HG03097 (cell line): ENCODE results near the gene TRPV4.
"Not testable (repeated sequence)": the region's sequence is repeated elsewhere in the genome, so short reads cannot be mapped to it uniquely, and the experiment has no call there.

Source experiments
- ATAC-seq: cut with Tn5 transposase; IDR thresholded peaks from one replicate; pipeline ENCODE4 v1.9.1; 2021; ENCODE audit not compliant: unreplicated experiment, low FRiP score

TRPV4 gene

DNA sequence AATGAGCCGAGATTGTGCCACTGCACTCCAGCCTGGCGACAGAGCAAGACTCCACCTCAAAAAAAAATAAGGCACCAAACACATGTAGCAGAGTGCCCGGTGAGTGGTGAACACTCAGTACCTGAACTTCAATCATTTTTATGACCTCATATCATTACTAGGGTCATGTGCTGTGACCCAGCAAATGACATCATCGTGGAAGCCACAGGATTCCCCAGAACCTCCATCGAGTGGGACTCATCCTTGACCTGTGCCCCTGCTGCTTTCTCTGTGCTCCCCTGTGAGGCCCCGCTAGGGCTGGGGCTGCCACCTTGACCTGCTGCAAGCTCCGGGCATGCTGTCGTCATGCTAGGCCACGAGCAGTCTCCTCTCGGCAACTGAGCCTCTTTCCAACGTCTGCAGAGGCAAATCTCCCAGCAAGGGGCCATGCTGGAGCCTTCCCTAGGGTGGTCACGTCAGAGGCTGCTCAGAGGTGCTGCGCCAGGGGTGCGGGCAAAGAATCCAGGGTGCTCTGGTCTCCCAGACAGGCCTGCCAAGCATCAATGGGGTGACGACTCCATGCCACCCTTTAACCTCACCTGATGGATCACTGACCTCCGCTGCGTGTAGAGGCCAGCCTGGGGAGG is 28.6 kb upstream of the TRPV4 start:
- no peak for ATAC-seq

DNA sequence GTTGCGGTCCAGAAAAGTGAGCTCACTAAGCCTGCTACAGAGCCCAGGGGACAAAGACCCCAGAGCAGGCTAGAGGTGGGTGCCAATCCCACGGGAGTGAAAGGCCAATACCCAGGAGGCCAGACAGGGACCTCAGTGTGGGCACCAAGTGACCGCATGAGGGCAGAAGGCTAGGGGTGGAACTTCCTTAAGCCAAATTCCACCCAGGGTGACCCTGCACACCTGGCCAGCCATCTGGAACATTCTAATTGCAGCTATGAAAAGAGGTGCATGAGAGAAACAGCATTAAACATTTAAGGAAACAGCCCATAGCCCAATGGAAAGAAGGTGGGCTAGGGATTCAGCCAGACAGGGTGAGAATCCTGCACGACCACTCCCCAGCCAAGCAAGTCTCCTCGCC is 27.8 kb upstream of the TRPV4 start:
- ATAC-seq: no peak

DNA sequence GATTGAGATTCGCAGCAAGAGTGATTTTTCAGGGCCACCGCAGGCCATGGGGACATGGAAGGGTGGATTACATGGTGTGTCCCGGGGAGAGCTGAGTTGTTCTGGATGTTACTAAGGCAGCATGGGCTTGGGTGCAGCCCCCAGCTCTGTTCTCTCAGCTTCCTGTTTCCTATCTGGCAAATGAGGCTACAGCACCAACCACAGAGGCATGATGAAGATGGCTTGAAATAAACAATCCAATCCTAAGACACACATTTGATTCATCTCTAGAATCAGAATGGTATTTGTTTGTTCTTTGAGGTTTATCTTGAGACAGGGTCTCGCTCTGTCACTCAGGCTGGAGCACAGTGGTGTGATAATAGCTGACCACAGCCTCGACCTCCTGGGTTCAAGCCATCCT is 25.6 kb upstream of the TRPV4 start:
- ATAC-seq: no peak

DNA sequence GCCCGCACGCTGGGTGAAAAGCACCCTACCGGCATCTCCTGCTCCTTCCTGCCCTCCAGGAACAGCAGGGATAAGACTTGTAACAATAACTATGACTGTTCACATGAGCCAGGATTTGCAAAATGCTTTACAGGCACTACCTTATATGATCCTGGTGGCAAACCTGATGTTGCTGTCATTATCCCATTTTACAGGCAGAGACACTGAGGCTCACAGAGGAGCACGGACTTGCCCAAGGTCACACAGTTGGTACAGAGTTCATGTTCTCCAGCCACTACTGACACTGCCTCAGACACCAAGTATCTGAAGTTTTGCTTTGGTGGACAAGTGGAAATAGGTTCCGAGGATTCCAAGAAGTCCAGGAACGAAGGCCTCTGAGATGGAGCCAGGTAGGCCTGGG is 24.5 kb upstream of the TRPV4 start:
- no peak for ATAC-seq

DNA sequence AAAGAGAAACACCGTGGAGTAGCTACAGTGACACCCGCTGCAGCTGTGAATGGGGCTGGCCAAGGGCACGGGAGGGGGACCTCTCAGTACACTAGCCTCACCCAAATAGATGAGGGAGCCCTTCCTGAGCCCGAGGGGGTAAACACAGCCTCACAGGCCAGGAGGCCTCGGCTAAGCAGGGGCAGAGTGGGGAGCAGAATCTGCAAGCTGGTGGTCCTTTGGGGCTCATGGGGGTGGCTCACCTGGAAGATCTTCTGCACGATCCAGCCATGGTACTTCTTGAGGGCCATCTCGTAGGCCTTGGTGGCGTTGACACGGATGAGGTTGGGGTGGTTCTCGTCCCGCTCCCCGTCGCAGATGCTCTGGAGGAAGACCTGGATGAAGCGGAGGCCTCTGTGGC is 22.2 kb upstream of the TRPV4 start:
- ATAC-seq: no peak

DNA sequence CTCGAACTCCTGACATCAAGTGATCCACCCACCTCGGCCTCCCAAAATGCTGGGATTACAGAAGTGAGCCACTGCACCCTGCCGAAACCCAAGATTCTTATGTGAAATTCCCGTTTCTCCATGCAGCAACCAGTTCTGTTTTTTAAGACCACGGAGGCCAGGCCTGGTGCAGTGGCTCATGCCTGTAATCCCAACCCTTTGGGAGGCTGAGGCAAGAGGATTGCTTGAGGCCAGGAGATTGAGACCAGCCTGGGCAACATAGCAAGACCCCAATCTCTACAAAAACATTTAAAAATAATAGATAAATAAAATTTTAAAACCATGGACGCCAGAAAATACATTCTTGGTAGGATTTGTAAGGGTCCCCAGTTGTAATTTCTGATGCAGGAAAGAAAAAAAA is 17.3 kb upstream of the TRPV4 start:
- ATAC-seq: not testable (repeated sequence)

DNA sequence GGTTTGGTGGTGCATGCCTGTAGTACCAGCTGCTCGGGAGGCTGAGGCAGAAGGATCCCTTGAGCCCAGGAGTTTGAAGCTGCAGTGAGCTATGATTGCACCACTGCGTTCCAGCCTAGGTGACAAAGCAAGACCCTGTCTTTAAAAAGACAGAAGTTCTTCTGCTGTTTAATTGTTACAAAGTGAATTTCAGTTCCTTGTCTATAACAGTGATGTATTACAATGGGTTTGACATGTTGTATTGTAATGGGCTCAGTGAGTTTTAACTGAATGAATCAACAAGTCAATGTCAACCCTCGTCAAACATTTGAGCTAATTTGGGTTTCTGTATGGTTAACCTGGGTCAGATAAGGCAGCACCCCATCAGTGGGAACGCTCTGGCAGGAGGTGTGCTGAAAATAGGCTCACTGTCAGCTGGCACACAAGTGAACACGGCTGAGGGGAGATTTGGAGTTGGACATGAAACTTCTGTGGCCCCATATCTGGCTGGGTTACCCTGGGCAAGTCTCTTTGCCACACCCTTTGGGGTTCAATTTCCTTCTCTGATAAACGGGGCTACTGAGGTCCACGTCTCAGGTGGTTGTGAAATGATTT is 14.0 kb upstream of the TRPV4 start:
- ATAC-seq: no peak

DNA sequence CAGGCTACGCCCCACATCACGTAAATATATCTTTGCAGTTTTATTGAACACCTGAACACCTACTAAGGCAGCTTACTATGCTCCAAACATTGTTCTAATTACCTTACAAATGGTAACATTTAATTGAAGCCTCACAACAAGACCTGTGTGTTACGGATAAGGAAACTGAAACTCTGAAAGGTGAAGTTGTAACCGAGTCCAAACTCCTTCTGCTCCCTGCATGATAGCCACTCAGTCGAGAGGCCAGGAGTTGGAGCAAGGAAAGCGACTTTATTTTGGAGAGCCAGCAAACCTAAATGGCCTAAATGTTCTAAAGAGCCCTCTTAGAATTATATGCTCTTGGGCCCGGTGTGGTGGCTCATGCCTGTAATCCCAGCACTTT is 12.6 kb upstream of the TRPV4 start:
- ATAC-seq: no peak

DNA sequence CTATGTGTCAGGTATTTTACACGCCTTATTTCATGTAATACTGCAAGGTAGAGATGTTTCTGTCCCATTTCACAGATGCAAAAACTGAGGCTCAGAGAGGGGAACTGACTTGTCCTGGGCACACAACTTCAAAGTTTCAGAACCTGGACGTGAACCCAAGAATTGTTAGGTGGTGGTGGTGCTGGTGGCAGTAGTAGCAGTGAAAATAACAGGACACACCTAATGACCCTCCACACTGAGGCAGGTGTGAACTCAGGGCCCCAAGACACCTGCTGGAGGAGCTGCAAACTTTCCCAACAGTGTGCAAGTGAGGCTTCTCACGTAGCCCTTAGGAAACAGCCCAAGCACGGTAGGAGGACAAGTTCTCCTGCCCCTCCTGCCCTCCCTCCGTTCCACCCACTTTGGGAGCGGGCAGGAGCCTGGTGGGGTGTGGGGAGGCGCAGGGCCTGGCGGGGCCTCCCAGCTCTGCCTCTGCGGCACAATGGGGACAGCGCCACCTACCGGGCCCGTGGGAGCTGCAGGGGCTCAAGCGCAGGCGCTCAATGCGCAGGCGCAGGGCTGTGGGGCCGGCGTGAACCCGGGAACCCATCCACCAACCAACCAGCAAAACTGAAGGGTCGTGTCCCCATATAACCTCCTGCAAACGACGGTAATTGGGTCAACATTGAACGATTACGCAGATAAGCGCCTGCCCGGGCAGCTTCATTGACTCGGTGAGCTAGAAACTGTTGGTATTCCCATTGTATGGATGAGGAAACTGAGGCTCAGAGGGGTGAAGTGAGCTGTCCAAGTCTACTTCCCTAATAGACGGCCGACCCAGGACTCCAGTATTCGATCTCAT is 12.0 kb upstream of the TRPV4 start:
- peak; percentile 74 for ATAC-seq

DNA sequence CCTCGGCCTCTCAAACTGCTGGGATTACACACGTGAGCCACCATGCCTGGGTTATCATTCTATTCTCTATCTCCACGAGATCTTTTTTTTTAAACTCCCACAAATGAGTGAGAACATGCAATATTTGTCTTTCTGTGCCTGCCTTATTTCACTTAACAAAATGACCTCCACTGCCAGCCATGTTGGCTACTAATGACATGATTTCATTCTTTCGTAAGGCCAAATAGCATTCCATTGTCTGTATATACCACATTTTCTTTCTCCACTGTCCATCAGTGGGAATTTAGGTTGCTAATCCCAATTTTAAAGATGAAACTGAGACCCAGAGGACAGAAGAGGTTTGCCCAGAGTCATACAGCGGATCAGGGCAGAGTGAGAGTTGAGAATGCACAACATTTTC is 10.9 kb upstream of the TRPV4 start:
- no peak for ATAC-seq

DNA sequence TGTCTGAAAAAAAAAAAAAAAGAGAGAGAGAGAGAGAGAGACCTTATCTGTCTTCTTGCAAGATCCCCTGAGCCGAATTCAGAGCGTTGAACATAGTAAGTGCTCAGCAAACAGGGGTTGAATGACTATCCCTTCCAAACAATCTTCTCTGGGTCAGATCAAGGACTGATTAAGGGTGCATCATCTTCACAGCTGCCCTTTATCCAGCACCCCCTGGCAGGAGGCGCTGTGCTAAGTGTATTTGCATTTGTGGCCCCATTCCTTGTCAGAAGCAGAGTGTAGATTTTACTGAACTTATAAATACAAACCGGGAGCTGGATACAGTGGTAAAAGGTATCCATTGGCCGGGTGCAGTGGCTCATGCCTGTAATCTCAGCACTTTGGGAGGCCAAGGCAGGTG is 8.8 kb upstream of the TRPV4 start:
- ATAC-seq: no peak

DNA sequence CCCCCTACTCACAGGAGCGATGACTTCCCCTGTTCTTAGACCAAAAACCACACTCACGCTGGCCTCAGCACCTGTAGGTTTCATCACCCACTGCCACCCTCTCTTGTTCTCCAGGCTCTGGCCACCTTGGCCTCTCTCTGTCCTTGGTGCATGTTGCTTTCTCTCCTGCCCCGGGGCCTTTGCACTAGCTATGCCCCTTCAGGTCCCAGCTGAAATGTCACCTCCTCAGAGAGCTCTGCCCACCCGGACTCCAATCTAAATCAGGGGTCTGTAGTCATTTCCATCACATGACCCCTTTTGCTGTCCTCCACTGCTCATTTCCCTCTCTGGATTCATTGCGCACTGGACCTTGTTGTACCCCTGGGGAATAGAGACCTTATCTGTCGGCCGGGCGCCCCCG is 8.2 kb upstream of the TRPV4 start:
- no peak for ATAC-seq

DNA sequence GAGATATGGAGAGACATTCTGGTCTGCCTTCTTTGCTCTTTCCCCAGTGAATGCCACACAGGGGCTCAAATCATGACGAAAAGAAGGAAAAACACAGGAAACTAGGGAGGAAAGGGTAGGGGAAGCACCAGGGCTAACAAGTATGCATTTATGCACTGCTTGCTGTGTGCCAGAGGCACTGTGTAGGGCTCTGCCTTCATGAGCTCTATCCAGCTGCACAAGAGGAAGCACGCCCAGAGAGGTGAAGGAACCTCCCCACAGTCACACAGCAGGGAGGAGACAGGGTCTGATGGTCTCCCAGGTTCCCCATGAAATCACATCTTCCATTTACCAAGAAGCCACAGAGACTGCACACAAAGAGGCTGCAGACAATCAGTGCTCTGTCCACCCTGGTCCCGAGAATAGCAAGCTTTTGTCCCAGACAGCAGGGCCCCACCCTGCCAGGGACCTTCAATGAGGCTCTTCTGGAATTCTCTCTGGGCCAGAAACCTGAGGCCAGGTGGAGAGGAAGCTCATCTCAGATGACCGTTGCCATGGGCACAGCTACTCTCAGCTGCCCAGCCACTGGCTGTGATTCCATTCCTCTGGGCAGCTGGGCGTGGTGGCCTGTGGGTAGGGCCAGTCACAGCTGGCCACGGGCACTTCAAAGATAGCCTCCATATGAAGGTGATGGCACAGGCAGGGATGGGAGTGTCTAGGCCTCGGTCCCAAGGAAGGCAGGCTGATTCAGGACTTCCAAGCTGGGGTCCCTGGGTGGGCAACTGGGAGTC is 7.3 kb upstream of the TRPV4 start:
- no peak for ATAC-seq

DNA sequence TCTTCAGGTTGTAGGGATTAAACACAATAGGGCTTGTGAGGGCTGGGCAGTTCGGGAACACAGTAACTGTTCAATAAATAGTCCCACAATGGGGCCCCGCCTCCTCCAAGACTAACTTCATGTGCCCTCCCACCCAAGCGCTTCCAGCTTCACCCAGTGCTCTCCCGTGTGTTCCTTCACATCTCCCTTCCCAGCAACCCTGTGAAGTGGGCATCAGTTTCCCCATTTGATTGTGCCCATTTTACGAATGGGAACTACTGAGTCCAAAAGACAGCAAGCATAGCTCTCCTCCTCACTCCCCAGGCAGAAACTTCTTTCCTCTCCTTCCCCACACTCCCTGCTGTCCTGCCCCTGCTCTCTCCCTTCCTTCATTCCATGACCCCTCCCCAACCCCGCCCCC is 6.2 kb upstream of the TRPV4 start:
- ATAC-seq: no peak

DNA sequence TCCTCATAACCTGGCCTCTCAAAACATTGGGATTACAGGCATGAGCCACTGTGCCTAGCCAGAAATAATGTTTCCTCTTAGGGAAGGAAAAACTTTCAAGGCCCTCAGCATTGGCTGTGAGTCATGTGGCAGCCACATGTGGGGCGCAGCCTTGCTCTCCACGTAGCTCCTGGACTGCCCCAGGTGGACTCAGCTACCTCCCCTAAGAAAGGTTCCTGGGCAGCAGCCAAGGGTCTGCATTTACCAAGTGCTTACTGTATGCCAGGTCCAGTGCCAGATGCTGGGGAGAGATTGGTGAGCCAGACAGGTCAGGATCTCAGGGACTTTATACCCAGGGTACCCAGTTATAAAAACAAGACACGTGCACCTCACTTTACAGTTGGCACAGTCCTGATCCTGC is 3.7 kb upstream of the TRPV4 start:
- ATAC-seq: no peak

DNA sequence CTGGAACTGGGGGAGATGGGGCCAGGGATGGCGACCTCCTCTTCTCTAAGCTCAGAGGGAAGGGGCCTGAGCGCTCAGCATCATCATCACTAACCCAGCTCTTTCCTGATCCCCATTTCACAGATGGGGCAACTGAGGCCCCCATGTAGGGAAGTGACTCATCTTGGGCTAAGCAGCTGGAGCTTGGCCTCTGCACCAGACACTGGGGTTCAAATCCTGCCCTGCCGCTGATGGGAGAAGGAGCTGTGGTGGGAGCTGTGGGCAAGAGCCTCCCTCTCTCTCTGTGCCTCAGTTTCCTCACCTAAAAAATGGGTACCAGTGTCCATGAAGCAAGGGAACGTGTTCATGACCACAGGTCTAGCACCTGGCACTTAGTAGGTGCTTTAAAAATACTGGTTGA is 2.6 kb upstream of the TRPV4 start:
- no peak for ATAC-seq

DNA sequence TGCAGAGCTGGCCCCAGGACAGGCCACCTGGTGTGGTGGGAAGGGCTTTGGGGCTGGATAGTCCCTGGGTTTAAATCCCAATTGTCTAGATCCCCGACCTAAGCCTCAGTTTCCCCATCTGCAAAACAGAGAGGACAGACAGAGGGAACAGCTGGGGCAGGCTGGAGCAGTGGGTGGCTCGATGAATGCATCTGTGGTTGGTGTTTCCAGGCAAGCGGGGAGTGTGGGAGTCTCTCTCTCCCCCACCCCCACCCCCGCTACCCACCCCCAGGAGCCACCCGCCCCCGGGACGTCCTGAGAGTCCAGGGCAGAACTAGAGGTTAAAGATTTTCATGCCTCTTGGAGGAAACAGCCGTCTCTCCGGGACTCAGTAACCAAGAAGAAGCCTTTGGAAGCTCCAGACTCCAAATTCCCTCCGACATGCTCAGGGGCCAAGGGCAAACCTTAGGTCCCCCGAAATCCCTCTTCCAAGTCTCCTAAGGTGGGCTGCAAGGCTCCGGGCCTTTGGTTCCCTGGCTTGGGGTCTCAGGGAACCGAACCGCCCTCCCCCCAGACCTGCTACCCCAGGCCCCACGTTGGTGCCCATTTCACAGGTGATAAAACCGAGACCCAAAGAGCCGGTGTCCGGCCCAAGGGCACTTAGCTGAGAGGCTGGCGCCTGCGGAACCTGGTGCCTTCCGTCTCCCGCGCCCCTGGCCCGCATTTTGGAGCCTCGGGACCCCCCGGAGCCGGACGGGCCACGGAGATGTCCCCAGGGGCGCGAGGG is 474 bp downstream of the TRPV4 start:
- no peak for ATAC-seq

DNA sequence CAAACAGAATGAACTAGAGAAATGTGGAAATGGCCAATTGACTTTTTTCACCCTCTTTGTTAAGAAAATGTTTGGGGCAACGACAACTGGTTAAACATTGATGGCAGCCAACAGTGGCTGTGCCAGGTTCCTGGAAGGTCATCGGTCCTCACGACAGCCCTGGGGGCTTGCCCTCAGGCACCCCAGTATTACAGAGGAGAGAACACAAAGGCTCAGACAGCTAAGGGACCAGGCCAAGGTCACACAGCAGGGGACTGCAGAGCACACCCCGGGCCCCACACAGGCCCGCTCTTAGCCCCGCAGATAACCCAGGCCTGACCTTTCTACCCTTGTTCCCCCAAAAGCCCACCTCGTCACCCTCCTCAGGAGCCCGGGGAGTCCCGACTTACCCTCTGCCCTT is 1.3 kb downstream of the TRPV4 start:
- no peak for ATAC-seq

DNA sequence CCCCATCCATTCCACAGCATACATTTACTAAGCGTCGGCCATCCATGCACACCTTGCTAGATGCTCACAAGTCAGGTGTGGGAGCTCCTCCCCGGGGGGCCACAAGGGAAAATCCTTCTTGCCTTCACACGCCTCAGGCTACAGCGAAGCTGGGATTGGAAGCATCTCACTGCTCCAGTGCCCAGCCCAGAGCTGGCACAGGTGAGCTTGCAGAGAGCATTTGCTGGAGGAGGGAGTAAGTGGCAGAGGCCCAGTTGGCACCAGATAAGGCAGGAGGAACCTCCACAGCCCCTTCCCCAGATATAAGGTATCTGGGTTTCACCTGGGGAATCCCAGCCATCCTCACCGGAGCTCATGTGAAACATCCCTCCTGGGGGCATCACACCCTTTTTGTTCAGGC is 1.8 kb downstream of the TRPV4 start:
- ATAC-seq: no peak

DNA sequence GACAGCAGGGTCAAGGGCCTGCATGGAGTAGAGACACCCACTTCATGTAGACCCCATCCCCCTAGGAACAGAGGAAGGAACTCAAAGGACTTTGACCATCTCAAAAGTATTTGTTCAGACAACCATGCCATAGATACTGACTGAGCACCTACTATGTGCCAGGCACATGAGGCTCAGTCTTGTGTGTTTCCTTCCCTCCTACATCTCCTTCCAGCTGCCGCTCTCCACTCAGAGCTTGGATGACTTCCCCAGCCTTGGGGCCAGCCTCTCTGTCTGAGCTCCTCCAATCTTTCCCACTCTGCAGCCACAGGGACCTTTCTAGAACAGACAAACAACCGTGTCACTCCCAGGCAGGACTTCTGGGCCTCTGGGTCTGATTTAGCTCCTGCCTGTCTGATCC is 2.5 kb downstream of the TRPV4 start:
- ATAC-seq: no peak

DNA sequence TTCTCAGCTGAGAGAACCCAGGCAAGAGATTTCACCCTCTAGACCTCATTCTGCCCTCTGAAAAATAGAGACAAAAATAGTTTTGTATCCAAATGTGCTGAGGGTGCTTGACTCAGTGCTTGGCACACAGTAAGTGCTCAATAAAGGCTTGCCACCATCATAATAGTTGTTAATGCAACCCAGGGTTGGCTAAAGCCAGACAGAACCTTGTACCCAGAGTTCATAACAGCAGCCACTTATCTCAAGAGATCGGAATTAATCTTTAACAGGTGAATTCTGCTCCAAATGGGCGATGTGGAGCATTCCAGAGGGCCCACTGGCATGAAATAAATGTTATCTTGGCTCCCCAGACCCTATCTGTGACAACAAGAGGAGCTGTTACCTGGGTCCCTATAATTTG is 2.9 kb downstream of the TRPV4 start:
- ATAC-seq: no peak
